Dermis blood vessel endothelial cell (primary cell): Measurements from ENCODE around the gene RHOXF2B. TPM values are rescaled to one million over a fixed set of nuclear protein-coding genes. Genes with fewer than 3 reads are reported as not detected.

ENCODE experiments used
- total RNA-seq: library from RNA; depleted of rRNA; stranded (reverse); fragments of >200 nt; gene quantifications from 2 replicates; pipeline ENCODE4 v1.2.3, GENCODE V29; 2014

The RHOXF2B gene
- total RNA-seq, 1 donor from 2014 or later: not detected

Other genes starting within 250 kb of the RHOXF2B start
- gene UPF3B, start 224.7 kb downstream of the RHOXF2B start, total RNA-seq: 1.9 and 4.0 TPM in 2 replicates
- gene RNF113A, start 206.0 kb downstream of the RHOXF2B start, total RNA-seq: 18.0 and 19.6 TPM in 2 replicates
- 52.0 and 89.2 TPM in 2 replicates for gene NDUFA1, start 205.9 kb downstream of the RHOXF2B start, total RNA-seq
- gene AKAP14, start 181.8 kb downstream of the RHOXF2B start, total RNA-seq: not detected in 2 replicates
- gene NKAP, start 133.9 kb downstream of the RHOXF2B start, total RNA-seq: 3.5 and 4.4 TPM in 2 replicates
- not detected in 2 replicates for gene RHOXF1, start 38.2 kb upstream of the RHOXF2B start, total RNA-seq
- gene RHOXF2, start 80.9 kb upstream of the RHOXF2B start, total RNA-seq: not detected in 2 replicates
- gene ZBTB33, start 173.1 kb upstream of the RHOXF2B start, total RNA-seq: 14.5 and 17.1 TPM in 2 replicates
- gene TMEM255A, start 233.8 kb upstream of the RHOXF2B start, total RNA-seq: not detected in 2 replicates